HG03039 (cell line): ENCODE data around the gene NUCB1.
"Not testable (repeated sequence)": the region's sequence is repeated elsewhere in the genome, so short reads cannot be mapped to it uniquely, and the experiment has no call there.

Experiments used
- ATAC-seq: cut with Tn5 transposase; IDR thresholded peaks from one replicate; pipeline ENCODE4 v1.9.1; 2021; ENCODE audit warnings: mild to moderate bottlenecking, moderate library complexity; ENCODE audit not compliant: unreplicated experiment

The NUCB1 gene

GRCh38 chr19:48905664-48906063, 5.6 kb downstream of the NUCB1 start:
- ATAC-seq, result no peak

GRCh38 chr19:48906324-48906723, 6.2 kb downstream of the NUCB1 start:
- no peak for ATAC-seq

- ATAC-seq, result no peak
These were observed 7.6 kb downstream of the NUCB1 start for GRCh38 chr19:48907671-48908070.

GRCh38 chr19:48909424-48910077, 9.4 kb downstream of the NUCB1 start:
- ATAC-seq, result not testable (repeated sequence)

- ATAC-seq, result no peak
These were observed 10.7 kb downstream of the NUCB1 start for GRCh38 chr19:48910803-48911202.

GRCh38 chr19:48913114-48913889, 13.2 kb downstream of the NUCB1 start:
- no peak for ATAC-seq

GRCh38 chr19:48914181-48914580, 14.1 kb downstream of the NUCB1 start:
- no peak for ATAC-seq

- no peak for ATAC-seq
These were observed 15.6 kb downstream of the NUCB1 start for GRCh38 chr19:48915757-48916156.

GRCh38 chr19:48918071-48918470, 18.0 kb downstream of the NUCB1 start:
- ATAC-seq, result no peak

GRCh38 chr19:48918801-48919247, 18.7 kb downstream of the NUCB1 start:
- no peak for ATAC-seq

- not testable (repeated sequence) for ATAC-seq
These were observed 19.2 kb downstream of the NUCB1 start for GRCh38 chr19:48919271-48919670.

GRCh38 chr19:48920949-48921348, 20.8 kb downstream of the NUCB1 start:
- no peak for ATAC-seq

GRCh38 chr19:48921721-48922500, 21.8 kb downstream of the NUCB1 start:
- ATAC-seq, result no peak

- no peak for ATAC-seq
These were observed 22.7 kb downstream of the NUCB1 start for GRCh38 chr19:48922548-48923490.

- no peak for ATAC-seq
These were observed 25.2 kb downstream of the NUCB1 start for GRCh38 chr19:48925240-48925843.

- not testable (repeated sequence) for ATAC-seq
These were observed 25.8 kb downstream of the NUCB1 start for GRCh38 chr19:48925890-48926289.

- no peak for ATAC-seq
These were observed 26.8 kb downstream of the NUCB1 start for GRCh38 chr19:48926909-48927308.

- not testable (repeated sequence) for ATAC-seq
These were observed 27.6 kb downstream of the NUCB1 start for GRCh38 chr19:48927692-48928091.

GRCh38 chr19:48928164-48929025, 28.3 kb downstream of the NUCB1 start:
- ATAC-seq, result no peak
